H9 (cell line): ENCODE measurements around the gene SLC15A3. TPM values are rescaled to one million over a fixed set of nuclear protein-coding genes. Genes with fewer than 3 reads are reported as not detected.

Experiments used
- DNase-seq: peaks from one replicate; pipeline ENCODE4 v3.0.0-alpha.2; 2017
- H2AFZ ChIP-seq: one replicate; pipeline ENCODE4 v1.6.1; 2013; ENCODE audit warnings: mild to moderate bottlenecking, low read length, control low read depth, moderate library complexity
- H2AK5ac ChIP-seq: 2 replicates; pipeline ENCODE4 v1.6.1; 2013; ENCODE audit warnings: low read length, control low read depth, mixed read lengths; ENCODE audit not compliant: insufficient read length
- H2BK120ac ChIP-seq: one replicate; pipeline ENCODE4 v1.6.1; 2013; ENCODE audit warnings: low read depth, mild to moderate bottlenecking, low read length, control low read depth, inconsistent platforms; ENCODE audit not compliant: poor library complexity, severe bottlenecking
- H2BK12ac ChIP-seq: 2 replicates; pipeline ENCODE4 v1.6.1; 2013; ENCODE audit warnings: low read length, control low read depth, mixed read lengths, low read depth; ENCODE audit not compliant: insufficient read length
- H2BK15ac ChIP-seq: 2 replicates; pipeline ENCODE4 v1.6.1; 2013; ENCODE audit warnings: low read depth, low read length, control low read depth
- H2BK20ac ChIP-seq: one replicate; pipeline ENCODE4 v1.6.1; 2013; ENCODE audit warnings: low read depth, mild to moderate bottlenecking, low read length, control low read depth, inconsistent platforms; ENCODE audit not compliant: poor library complexity, severe bottlenecking
- H2BK5ac ChIP-seq: 2 replicates; pipeline ENCODE4 v1.6.1; 2013; ENCODE audit warnings: low read length, control low read depth, mixed read lengths; ENCODE audit not compliant: insufficient read length
- H3K14ac ChIP-seq: 2 replicates; pipeline ENCODE4 v1.6.1; 2013; ENCODE audit warnings: low read length, control low read depth; ENCODE audit not compliant: insufficient read depth
- H3K18ac ChIP-seq: 2 replicates; pipeline ENCODE4 v1.6.1; 2013; ENCODE audit warnings: low read depth, mild to moderate bottlenecking, mixed read lengths, low read length, control low read depth; ENCODE audit not compliant: insufficient read length
- H3K23ac ChIP-seq: 2 replicates; pipeline ENCODE4 v1.6.1; 2013; ENCODE audit warnings: low read length, control low read depth, mixed read lengths, low read depth; ENCODE audit not compliant: insufficient read length
- H3K23me2 ChIP-seq: 2 replicates; pipeline ENCODE4 v1.6.1; 2013; ENCODE audit warnings: low read depth, mild to moderate bottlenecking, mixed read lengths, low read length, control low read depth; ENCODE audit not compliant: insufficient read length, poor library complexity, severe bottlenecking
- H3K27ac ChIP-seq: 2 replicates; pipeline ENCODE4 v1.5.1; 2013; ENCODE audit warnings: low read length, control low read depth, mixed read lengths, low read depth; ENCODE audit not compliant: insufficient read length
- H3K27me3 ChIP-seq: 2 replicates; pipeline ENCODE4 v1.6.1; 2013; ENCODE audit warnings: low read length, control low read depth, inconsistent platforms; ENCODE audit not compliant: insufficient read depth
- H3K4ac ChIP-seq: 2 replicates; pipeline ENCODE4 v1.6.1; 2013; ENCODE audit warnings: low read depth, mild to moderate bottlenecking, control low read depth, inconsistent platforms, low read length, moderate library complexity
- H3K4me1 ChIP-seq: 2 replicates; pipeline ENCODE4 v1.6.1; 2013; ENCODE audit warnings: low read length, control low read depth, inconsistent platforms; ENCODE audit not compliant: insufficient read depth
- H3K4me2 ChIP-seq: 2 replicates; pipeline ENCODE4 v1.6.1; 2013; ENCODE audit warnings: low read length, control low read depth, mixed read lengths; ENCODE audit not compliant: insufficient read length, insufficient read depth
- H3K56ac ChIP-seq: 2 replicates; pipeline ENCODE4 v1.6.1; 2013; ENCODE audit warnings: low read depth, mild to moderate bottlenecking, mixed read lengths, low read length, control low read depth; ENCODE audit not compliant: insufficient read length
- H3K79me1 ChIP-seq: 2 replicates; pipeline ENCODE4 v1.6.1; 2013; ENCODE audit warnings: low read depth, mild to moderate bottlenecking, moderate library complexity, low read length, control low read depth, inconsistent platforms; ENCODE audit not compliant: insufficient read depth, poor library complexity, severe bottlenecking
- H3K79me2 ChIP-seq: 2 replicates; pipeline ENCODE4 v1.6.1; 2013; ENCODE audit warnings: low read length, control low read depth, inconsistent platforms; ENCODE audit not compliant: insufficient read depth
- H3K9ac ChIP-seq: 2 replicates; pipeline ENCODE4 v1.6.1; 2013; ENCODE audit warnings: low read length, control low read depth, mixed read lengths; ENCODE audit not compliant: insufficient read length; ENCODE audit errors: extremely low read depth
- H3K9me3 ChIP-seq: one replicate; pipeline ENCODE4 v1.6.1; 2013; ENCODE audit warnings: low read depth, low read length, inconsistent platforms; ENCODE audit not compliant: control insufficient read depth
- H3T11ph ChIP-seq: one replicate; pipeline ENCODE4 v1.6.1; 2013; ENCODE audit warnings: mild to moderate bottlenecking, low read length, control low read depth, inconsistent platforms
- H4K20me1 ChIP-seq: one replicate; pipeline ENCODE4 v1.6.1; 2013; ENCODE audit not compliant: control insufficient read depth, insufficient read length, insufficient read depth
- H4K5ac ChIP-seq: 2 replicates; pipeline ENCODE4 v1.6.1; 2013; ENCODE audit warnings: low read depth, mild to moderate bottlenecking, mixed read lengths, low read length, control low read depth; ENCODE audit not compliant: insufficient read length
- H4K8ac ChIP-seq: replicated peaks from 2 replicates; pipeline ENCODE4 v1.6.1; 2013; ENCODE audit warnings: low read length, control low read depth, mixed read lengths, low read depth; ENCODE audit not compliant: insufficient read length
- H4K91ac ChIP-seq: 2 replicates; pipeline ENCODE4 v1.6.1; 2013; ENCODE audit warnings: low read depth, mild to moderate bottlenecking, moderate library complexity, mixed read lengths, low read length, control low read depth; ENCODE audit not compliant: insufficient read length
- H3K27ac Mint-ChIP-seq, 3 experiments: 2 replicates in 2 of 3; 3 replicates in 1 of 3; pipeline ENCODE4 v1.8.0; 2020 to 2021; ENCODE audit warnings: mixed read lengths in 3 of 3, mild to moderate bottlenecking in 1 of 3, moderate library complexity in 1 of 3
- H3K27me3 Mint-ChIP-seq: 2 replicates; pipeline ENCODE4 v1.8.0; 2021; ENCODE audit warnings: low read depth, mild to moderate bottlenecking, moderate library complexity, mixed read lengths
- H3K36me3 Mint-ChIP-seq, 3 experiments: 2 replicates in 2 of 3; 3 replicates in 1 of 3; pipeline ENCODE4 v1.8.0; 2020 to 2021; ENCODE audit warnings: low read depth in 3 of 3, mixed read lengths in 3 of 3; ENCODE audit not compliant: insufficient read depth in 1 of 3
- H3K4me1 Mint-ChIP-seq, 2 experiments: 2 replicates each; pipeline ENCODE4 v1.8.0; 2020; ENCODE audit warnings: mixed read lengths in 2 of 2
- H3K4me3 Mint-ChIP-seq, 2 experiments: 2 replicates in 1 of 2; 3 replicates in 1 of 2; pipeline ENCODE4 v1.8.0; 2020 to 2021; ENCODE audit warnings: mild to moderate bottlenecking in 2 of 2, mixed read lengths in 2 of 2, moderate library complexity in 1 of 2
- H3K9me3 Mint-ChIP-seq, 2 experiments: 2 replicates in 1 of 2; 3 replicates in 1 of 2; pipeline ENCODE4 v1.8.0; 2020; ENCODE audit warnings: mild to moderate bottlenecking in 2 of 2, mixed read lengths in 2 of 2, moderate library complexity in 1 of 2
- WGBS: extraction: QIAGEN DNeasy Blood & Tissue Kit; methylation state at CpG from one replicate; pipeline ENCODE4 v1.1.7; 2013; ENCODE audit warnings: missing lambda C conversion rate, low lambda C conversion rate, mixed read lengths; ENCODE audit not compliant: insufficient read length; ENCODE audit errors: extremely low coverage; 5-methylcytosine and 5-hydroxymethylcytosine counted together
- total RNA-seq: library from RNA; stranded (reverse); gene quantifications from 2 replicates; pipeline ENCODE4 v1.2.1, GENCODE V29; 2021
- TF ChIP-seq, protein P1 (sequence below): fragments of 200-600 bp; sonication (generic); conservative IDR thresholded peaks from 3 replicates; pipeline ENCODE4 v1.8.0; 2021; ENCODE audit warnings: antibody characterized with exemption, mild to moderate bottlenecking

The SLC15A3 gene
- total RNA-seq, 1 experiment from 2014 or later: 7.0 TPM

- no peak overlapping the region for H3K4me2 ChIP-seq
- H3K23me2 ChIP-seq: no peaks in the 10 kb centered on the region
- no peak overlapping the region for H3K23ac ChIP-seq
- no peaks in the 10 kb centered on the region for H3K9me3 ChIP-seq
- H3K56ac ChIP-seq: no peak overlapping the region
- H2AFZ ChIP-seq: no peak overlapping the region
- H4K8ac ChIP-seq: no peak overlapping the region
- no peaks in the 10 kb centered on the region; the same call in 1 of the 2 replicates for H3K27me3 ChIP-seq
- H3K4ac ChIP-seq: no peak overlapping the region
- Mint-ChIP-seq H3K36me3 (no peaks in the 10 kb centered on the region), H3K27me3 (peaks cover 28% of the 10 kb centered on the region), H3K9me3 (no peaks in the 10 kb centered on the region), H3K27ac (no peak overlapping the region; a peak in 1 of 7 replicates), H3K4me1 (0 out of 4 replicates have a peak, but pooled peaks cover 2 to 6% of the 10 kb centered on the region in 2 experiments), H3K4me3 (no peak overlapping the region)
- no peak overlapping the region for H2BK120ac ChIP-seq
- no peaks in the 10 kb centered on the region for H4K20me1 ChIP-seq
- H2BK12ac ChIP-seq: no peak overlapping the region
- H3K18ac ChIP-seq: no peak overlapping the region
- H3K27ac ChIP-seq: no peak overlapping the region
- no peak overlapping the region for H2BK15ac ChIP-seq
- H3K9ac ChIP-seq: no peak overlapping the region
- H2AK5ac ChIP-seq: no peak overlapping the region
- H3K14ac ChIP-seq: no peak overlapping the region
- TF ChIP-seq, protein P1, sequence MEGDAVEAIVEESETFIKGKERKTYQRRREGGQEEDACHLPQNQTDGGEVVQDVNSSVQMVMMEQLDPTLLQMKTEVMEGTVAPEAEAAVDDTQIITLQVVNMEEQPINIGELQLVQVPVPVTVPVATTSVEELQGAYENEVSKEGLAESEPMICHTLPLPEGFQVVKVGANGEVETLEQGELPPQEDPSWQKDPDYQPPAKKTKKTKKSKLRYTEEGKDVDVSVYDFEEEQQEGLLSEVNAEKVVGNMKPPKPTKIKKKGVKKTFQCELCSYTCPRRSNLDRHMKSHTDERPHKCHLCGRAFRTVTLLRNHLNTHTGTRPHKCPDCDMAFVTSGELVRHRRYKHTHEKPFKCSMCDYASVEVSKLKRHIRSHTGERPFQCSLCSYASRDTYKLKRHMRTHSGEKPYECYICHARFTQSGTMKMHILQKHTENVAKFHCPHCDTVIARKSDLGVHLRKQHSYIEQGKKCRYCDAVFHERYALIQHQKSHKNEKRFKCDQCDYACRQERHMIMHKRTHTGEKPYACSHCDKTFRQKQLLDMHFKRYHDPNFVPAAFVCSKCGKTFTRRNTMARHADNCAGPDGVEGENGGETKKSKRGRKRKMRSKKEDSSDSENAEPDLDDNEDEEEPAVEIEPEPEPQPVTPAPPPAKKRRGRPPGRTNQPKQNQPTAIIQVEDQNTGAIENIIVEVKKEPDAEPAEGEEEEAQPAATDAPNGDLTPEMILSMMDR: no peak
- no peak overlapping the region for H4K91ac ChIP-seq
- no peak overlapping the region for H2BK5ac ChIP-seq
- no peak overlapping the region for H4K5ac ChIP-seq
- H3K79me2 ChIP-seq: no peaks in the 10 kb centered on the region
- H3K79me1 ChIP-seq: no peaks in the 10 kb centered on the region
- no peak overlapping the region for H3T11ph ChIP-seq
- no peaks in the 10 kb centered on the region for H3K4me1 ChIP-seq
- DNase-seq: no peak
- H2BK20ac ChIP-seq: no peak overlapping the region
- no CpG with 5 or more reads among the region's 6 CpGs for WGBS
Observed at GRCh38 chr11:60984149-60984548, 32.2 kb upstream of the SLC15A3 start.
